H54 (cell line): ENCODE results near the gene STX2.
"Not testable (repeated sequence)": the region's sequence is repeated elsewhere in the genome, so short reads cannot be mapped to it uniquely, and the experiment has no call there.

Experiments used
- DNase-seq: peaks from one replicate; pipeline ENCODE4 v3.0.0; 2011; ENCODE audit warnings: low spot score, mixed read lengths; ENCODE audit not compliant: insufficient read length
- FAIRE-seq: peaks from 3 replicates; lab custom pipeline; 2011; peaks lifted over from hg19 to GRCh38; lab: Jason Lieb, UNC
- POLR2A ChIP-seq: IDR thresholded peaks from 2 replicates; pipeline ENCODE4 v1.6.1; 2011; ENCODE audit warnings: low read depth, mild to moderate bottlenecking, low read length

The STX2 gene

DNA sequence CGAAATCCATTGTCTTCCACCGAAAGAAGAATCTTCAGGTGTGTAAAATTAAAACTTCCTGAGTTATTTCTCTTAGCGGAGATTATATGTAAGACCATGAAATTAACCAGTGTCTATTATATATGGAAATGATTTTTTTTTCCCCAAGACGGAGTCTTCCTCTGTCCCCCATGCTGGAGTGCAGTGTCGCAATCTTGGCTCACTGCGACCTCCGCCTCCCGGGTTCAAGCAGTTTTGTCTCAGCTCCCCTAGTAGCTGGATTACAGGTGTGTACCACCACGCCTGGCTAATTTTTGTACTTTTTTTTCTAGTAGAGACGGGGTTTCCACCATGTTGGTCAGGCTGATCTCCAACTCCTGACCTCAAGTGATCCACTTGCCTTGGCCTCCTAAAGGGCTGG lies 35.6 kb upstream of the STX2 start:
- FAIRE-seq (no peak), DNase-seq (no peak)
- TF ChIP-seq POLR2A: no peak

DNA sequence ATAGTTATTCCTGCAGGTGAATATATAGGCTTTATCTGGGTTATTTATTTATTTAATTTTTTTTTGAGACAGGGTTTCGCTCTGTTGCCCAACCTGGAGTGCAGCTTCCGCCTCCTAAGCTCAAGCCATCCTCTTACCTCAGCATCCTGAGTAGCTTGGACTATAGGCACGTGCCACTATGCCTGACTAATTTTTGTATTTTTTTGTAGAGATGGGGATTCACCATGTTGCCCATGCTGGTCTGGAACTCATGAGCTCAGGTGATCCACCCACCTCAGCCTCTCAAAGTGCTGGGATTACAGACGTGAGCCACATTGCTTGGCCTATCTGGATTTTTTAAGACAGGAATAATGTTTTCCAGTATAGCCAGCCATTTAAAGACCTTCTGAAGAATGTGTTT lies 34.8 kb upstream of the STX2 start:
- no peak for TF ChIP-seq POLR2A
- FAIRE-seq (no peak), DNase-seq (no peak)

DNA sequence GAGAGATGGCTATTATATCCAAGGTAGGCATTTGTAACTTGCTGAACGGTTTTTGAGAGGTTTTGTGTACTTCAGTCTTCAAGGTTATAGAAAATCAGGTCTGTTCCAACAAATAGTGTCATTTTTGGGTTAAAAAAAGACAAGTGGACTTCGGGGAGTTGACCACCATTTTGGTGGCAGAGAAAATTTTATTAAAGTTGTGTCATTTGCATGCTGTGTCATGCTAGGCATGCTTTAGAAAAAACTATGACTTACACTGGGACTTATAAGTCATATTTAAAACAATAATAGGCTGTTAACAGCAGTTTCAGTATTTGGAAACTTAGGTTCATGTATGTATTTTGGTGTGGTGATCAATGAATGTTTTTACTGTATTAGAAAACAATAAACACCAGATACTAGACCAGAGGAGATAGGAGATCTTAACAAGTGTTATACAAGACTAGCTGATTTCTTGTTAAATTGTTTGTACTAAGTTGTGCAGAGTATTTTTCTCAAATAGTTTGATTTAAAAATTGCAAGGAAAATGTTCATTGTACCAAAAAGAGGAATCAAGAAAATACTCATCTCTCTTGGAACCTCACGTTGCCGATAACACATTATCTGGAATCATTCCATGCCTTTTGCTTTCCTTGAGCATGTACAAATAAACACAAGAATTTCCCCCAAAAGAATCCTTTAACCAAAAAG lies 34.2 kb upstream of the STX2 start:
- FAIRE-seq: no peak
- no peak for DNase-seq
- no peak for TF ChIP-seq POLR2A

DNA sequence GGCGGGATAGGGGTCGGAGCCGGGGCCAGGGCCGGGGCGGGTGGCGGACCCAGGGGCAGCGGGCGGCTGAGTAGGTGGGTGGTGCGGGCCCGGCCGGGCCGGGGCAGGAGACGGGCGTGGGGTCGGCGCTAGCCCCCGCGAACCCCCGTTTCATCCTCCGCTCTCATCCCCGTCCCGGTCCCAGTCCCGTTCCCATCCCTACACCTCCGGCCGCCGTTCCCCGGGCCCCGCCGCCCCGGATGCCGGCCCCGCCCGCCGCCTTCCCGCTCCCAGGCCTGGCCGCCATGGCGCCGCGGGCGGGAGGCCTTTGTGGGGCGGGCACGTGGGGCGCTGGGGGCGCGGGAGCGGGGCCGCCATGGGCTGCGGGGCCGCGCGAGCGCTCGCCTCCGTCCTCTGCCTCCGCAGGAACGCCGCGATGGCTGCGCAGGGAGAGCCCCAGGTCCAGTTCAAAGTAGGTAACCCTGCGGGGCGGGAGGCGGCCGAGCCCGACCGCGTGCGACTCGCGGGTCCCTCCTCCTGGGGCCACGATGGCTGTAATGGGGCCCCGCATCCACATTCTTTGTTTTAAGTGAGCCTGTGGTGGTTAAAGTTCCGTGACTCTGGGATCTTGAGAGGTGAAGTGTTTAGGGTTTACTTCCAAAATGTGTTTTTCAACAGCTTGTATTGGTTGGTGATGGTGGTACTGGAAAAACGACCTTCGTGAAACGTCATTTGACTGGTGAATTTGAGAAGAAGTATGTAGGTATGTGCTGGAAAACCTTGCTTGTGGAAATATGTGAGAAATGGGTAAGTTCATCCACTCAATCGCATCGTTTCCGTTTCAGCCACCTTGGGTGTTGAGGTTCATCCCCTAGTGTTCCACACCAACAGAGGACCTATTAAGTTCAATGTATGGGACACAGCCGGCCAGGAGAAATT lies 33.4 kb upstream of the STX2 start:
- peak; percentile 33 for DNase-seq

DNA sequence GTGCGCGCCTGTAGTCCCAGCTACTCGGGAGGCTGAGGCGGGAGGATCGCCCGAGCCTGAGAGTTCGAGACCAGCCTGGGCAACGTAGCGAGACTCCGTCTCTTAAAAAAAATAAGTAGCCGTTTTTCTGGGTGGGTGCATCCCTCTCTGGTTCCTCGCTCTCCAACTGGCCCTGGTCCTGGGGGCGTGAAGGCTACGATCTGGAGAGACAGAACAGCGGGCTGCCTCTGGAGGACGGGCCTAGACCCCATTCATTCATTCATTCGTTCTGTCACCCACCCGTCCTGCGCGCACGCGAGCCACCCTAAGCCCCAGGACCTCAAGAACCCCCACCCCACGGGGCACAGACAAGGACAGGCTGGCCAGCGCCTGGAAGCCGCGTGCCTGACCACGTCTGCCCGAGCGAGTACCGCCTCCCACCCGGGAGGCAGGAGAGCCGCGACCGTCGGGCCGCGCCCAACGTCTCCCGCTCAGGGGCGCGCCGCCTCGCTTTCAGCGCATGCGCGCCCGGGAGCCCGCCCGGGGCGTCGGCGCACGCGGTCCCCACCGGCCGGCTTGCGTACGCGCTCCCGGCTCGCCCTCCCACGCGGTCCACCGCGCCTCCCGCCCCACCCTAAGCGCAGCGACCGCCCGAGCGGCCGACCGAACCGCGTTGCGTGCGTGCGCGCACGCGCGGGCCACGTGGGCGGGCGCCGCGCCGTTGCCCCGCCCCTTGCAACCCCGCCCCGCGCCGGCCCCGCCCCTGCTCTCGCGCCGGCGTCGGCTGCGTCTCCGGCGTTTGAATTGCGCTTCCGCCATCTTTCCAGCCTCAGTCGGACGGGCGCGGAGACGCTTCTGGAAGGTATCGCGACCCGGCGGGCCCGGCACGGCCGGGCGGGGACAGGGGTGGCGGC lies 32.5 kb upstream of the STX2 start, which contains the start of gene RAN:
RAN (plus strand) TSS at position 781 of the 893 bp plus-strand sequence. CDS start 528 bp downstream, outside the sequence.
- FAIRE-seq (no peak), DNase-seq (peak; percentile 97)
- TF ChIP-seq POLR2A: peak; percentile 95

More for the DNA sequence above, 33.4 kb upstream of the STX2 start:
- TF ChIP-seq POLR2A: no peak
- no peak for FAIRE-seq

DNA sequence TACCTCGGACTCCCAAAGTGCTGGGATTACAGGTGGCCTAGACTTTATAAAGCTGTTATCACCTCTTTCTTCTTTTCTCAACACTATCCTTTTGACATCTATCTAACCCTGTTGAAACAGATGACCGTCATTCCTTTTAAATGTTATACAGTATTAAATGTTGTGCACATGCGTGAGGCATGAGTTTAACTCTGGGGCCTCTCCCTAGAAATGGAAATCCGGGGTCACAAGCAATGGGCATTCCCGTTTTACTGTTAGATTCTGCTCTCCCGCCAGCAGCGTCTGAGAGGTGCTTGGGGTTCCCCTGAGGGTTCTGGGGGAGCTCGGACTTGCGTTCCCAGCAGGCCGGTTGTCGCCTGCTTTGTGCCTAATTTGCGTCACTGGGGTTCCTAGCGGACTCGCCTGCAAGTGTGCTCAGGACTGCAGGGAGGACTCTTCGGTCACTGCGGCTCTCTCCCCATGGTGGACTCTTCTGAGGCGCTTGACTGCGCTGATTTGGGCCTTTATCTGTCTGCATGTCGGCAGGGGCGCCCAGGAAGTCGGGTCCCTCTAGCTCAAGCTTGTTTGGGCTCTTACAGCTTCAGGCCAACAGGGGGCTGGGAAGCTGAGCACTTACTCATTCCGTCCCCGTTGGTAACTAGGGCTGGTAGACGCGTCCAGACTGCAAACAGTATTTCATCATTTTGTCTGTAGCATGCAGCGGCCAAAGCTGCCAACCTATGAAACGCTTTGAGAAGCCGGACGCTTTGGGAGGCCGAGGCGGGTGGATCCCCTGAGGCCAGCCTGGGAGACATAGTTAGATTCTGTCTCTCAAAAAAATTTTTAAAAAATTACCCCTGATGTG lies 31.6 kb upstream of the STX2 start:
- peak; percentile 17; the same call in 1 of the 2 replicates for TF ChIP-seq POLR2A
- peak; percentile 56 for DNase-seq
- FAIRE-seq: no peak

DNA sequence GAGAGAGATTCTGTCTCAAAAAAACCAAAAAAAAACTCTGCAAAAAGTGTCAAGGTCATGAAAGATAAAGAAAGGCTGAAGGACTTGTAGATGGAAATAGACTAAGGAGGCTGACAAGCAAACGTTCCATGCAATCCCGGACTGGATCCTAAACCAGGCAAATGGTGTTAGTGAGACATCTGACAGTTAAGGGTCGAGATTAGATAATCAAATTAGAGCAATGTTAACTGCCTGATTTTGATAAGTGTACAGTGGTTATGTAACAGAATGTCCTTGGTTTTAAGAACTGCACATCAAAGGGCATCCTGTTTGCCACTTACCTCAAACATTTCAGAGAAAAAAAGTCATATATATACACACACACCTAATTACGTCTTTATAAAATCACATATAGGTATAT lies 29.4 kb upstream of the STX2 start:
- DNase-seq (no peak), FAIRE-seq (no peak)
- no peak for TF ChIP-seq POLR2A

DNA sequence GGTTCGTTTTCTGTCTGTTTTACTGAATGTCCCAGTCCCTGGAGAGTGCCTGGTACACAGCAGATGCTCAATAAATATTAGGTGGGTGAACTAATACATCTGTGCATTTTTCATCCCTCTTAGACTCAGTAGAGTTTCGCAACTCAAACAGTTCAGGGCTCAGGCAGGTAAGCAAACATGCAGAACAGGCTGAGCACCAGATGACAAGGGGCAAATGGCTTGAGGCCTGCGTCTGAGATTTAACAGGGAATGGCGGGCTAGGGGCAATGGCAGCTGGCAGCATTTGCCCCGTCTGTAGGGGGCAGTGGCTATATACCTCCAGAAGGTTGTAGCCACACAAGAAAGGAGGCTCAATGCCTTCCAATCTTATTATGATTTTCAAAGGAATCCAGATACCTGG lies 24.2 kb upstream of the STX2 start:
- no peak for FAIRE-seq
- no peak for TF ChIP-seq POLR2A
- DNase-seq: no peak

DNA sequence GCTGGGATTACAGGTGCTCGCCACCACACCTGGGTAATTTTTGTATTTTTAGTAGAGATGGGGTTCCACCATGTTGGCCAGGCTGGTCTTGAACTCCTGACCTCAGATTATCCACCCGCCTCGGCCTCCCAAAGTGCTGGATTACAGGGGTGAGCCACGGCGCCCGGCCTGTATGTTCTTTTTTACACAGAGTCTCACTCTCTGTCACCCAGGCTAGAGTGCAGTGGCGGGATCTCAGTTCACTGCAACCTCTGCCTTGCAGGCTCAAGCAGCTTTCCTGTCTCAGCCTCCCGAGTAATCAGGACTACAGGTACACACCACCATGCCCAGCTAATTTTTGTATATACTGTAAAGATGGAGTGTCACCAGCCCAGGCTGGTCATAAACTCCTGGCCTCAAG lies 23.7 kb upstream of the STX2 start:
- not testable (repeated sequence) for DNase-seq, FAIRE-seq

DNA sequence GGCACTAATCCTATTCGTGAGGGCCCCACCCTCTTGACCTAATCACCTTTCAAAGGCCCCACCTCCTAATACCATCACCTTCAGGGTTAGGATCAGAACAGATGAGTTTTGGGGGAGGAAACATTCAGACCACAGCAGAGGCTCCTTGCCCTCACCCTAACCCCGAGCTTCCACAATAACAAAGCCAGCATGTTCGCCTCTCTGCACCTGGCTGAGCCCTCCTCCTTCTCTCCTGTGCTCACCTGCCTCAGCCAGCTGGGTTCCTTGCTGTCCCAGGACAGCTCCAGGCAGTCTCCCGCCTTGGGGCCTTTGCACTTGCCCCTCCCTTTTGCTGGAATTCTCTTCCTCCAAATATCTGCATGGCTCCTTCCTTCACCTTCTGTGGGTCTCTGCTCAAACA lies 23.1 kb upstream of the STX2 start:
- DNase-seq (no peak), FAIRE-seq (no peak)
- no peak for TF ChIP-seq POLR2A

DNA sequence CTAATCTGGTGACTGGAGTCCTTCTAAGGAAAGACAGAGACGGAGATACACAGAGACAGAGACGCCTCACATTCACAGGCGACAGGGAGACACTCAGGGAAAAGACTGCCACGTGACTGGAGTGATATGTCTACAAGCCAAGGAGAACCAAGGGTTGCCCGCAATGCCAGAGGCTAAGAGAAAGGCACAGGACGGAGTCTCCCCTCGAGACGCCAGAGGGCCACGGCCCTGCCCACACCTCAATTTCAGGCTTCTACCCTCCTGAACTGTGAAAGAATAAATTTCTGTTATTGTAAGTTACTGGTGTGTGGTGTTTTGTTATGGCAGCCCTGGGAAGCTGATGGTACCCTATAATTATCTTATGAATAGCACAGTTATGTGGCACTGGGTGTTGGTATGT lies 21.3 kb upstream of the STX2 start:
- FAIRE-seq: no peak
- TF ChIP-seq POLR2A: no peak
- no peak for DNase-seq

DNA sequence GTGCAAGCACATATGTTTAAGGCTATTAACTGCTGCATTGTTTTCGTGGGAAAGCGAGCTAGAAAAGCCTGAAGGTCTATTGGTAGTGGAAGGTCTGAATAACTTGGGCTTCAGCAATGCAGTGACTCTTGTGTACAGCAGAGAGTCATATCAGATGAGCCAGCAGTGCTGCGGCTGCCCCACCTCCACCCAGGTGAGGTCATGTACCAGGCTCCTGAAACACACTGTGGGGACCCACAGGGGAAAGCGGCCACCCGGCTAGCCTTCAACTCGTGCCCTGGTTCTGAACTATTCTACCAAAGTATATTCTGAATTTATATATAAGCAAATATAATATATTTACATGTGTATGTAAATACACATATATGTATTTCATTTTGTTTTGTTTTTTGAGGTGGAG lies 20.1 kb upstream of the STX2 start:
- FAIRE-seq (no peak), DNase-seq (no peak)
- TF ChIP-seq POLR2A: no peak

DNA sequence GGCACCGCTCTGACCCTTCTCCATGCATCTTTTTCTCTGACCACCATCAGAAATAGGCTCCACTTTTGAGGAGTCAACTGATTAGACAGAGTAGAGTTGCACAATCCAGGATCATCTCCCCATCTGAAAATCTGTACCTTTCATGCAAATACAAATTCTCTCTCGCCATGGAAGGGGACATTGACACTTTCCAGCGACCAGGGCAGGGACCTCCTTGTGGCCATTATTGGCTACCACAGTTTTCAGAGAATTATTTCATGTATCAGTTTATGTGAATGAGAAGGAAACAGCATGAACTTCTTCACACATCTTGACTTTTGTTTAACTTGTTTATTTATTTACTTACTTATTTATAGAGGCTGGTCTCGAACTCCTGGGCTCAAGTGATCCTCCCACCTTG lies 19.0 kb upstream of the STX2 start:
- no peak for FAIRE-seq
- DNase-seq: no peak
- TF ChIP-seq POLR2A: no peak
